GM12878 (cell line): ENCODE measurements around the gene CNTN4. TPM values are rescaled to one million over a fixed set of nuclear protein-coding genes. Genes with fewer than 3 reads are reported as not detected.

Source experiments
- ATAC-seq: fragments of 200-7000 bp; cut with Tn5 transposase; 3 replicates; pipeline ENCODE4 v1.9.1; 2020; ENCODE audit warnings: mild to moderate bottlenecking, moderate library complexity
- BruUV-seq: library from RNA; stranded (reverse); fragments of 400-500 nt; replicated peaks from 2 replicates; lab custom pipeline; 2021; lab: Mats Ljungman, UMichigan
- CTCF ChIA-PET: fragments of 300-600 bp; sonication (Branson Sonifier 250); formaldehyde crosslinking; extraction: SDS; loops from one replicate; lab custom pipeline; 2021; ENCODE audit warnings: inconsistent platforms; lab: Yijun Ruan, JAX
- POLR2A ChIA-PET: fragments of 350-600 bp; formaldehyde crosslinking; extraction: SDS; loops from one replicate; lab custom pipeline; 2021; ENCODE audit warnings: inconsistent platforms; lab: Charles Lee
- RAD21 ChIA-PET: fragments of 300-600 bp; sonication (Branson Sonifier 250); formaldehyde crosslinking; loops from one replicate; lab custom pipeline; 2023; ENCODE audit warnings: antibody characterized with exemption; ENCODE audit not compliant: unreplicated experiment; lab: Charles Lee
- SMC1A ChIA-PET: fragments of 300-600 bp; sonication (Branson Sonifier 250); formaldehyde crosslinking; loops from one replicate; lab custom pipeline; 2023; ENCODE audit not compliant: unreplicated experiment, uncharacterized antibody; lab: Charles Lee
- DNase-seq: peaks from one replicate; pipeline ENCODE4 v3.0.0-alpha.2; 2011; ENCODE audit warnings: low read depth, low spot score
- FAIRE-seq: peaks from 3 replicates; lab custom pipeline; 2011; peaks lifted over from hg19 to GRCh38; lab: Jason Lieb, UNC
- H2AFZ ChIP-seq: 2 replicates; pipeline ENCODE4 v1.6.0; 2011; ENCODE audit warnings: low read depth, low read length, control low read depth; ENCODE audit not compliant: control insufficient read depth
- H3K27ac ChIP-seq: 2 replicates; pipeline ENCODE4 v1.5.1; 2011; ENCODE audit warnings: control low read depth; ENCODE audit not compliant: control insufficient read depth, insufficient read depth
- H3K27me3 ChIP-seq, 2 experiments: replicated peaks in 1 of 2; 2 replicates each; pipeline versions ENCODE4 v1.6.0 to v1.6.1; 2011; ENCODE audit warnings: low read length in 1 of 2; ENCODE audit not compliant: control insufficient read depth in 2 of 2, insufficient read depth in 2 of 2
- H3K36me3 ChIP-seq, 2 experiments: 2 replicates each; pipeline ENCODE4 v1.5.1; 2011; ENCODE audit warnings: low read length in 1 of 2; ENCODE audit not compliant: control insufficient read depth in 2 of 2, insufficient read depth in 2 of 2
- H3K4me1 ChIP-seq: 2 replicates; pipeline ENCODE4 v1.6.1; 2011; ENCODE audit warnings: mild to moderate bottlenecking, low read length, moderate library complexity, mixed read lengths; ENCODE audit not compliant: control insufficient read depth, insufficient read depth
- H3K4me2 ChIP-seq: 2 replicates; pipeline ENCODE4 v1.6.0; 2011; ENCODE audit warnings: control low read depth; ENCODE audit not compliant: control insufficient read depth, insufficient read depth
- H3K4me3 ChIP-seq: fragments of 200-600 bp; sonication (generic); 2 replicates; pipeline ENCODE4 v1.5.1; 2016
- H3K79me2 ChIP-seq: 2 replicates; pipeline ENCODE4 v1.6.0; 2011; ENCODE audit warnings: low read length; ENCODE audit not compliant: control insufficient read depth, insufficient read depth
- H3K9ac ChIP-seq: 2 replicates; pipeline ENCODE4 v1.8.0; 2011; ENCODE audit warnings: low read length, control low read depth, mixed read lengths; ENCODE audit not compliant: control insufficient read depth, insufficient read depth
- H3K9me3 ChIP-seq: replicated peaks from 3 replicates; pipeline ENCODE4 v1.5.1; 2011; ENCODE audit warnings: mild to moderate bottlenecking, low read length; ENCODE audit not compliant: control insufficient read depth, insufficient read depth
- H4K20me1 ChIP-seq: 2 replicates; pipeline ENCODE4 v1.6.0; 2011; ENCODE audit not compliant: control insufficient read depth, insufficient read depth
- CBFB ChIP-seq: IDR thresholded peaks from 2 replicates; pipeline ENCODE4 v1.6.1; 2016; ENCODE audit warnings: antibody characterized with exemption, low read depth
- CBX5 ChIP-seq: sonication (generic); IDR thresholded peaks from 2 replicates; pipeline ENCODE4 v1.6.1; 2016; ENCODE audit warnings: low read depth, moderate library complexity, mild to moderate bottlenecking, inconsistent platforms
- CEBPZ ChIP-seq: fragments of 150-350 bp; IDR thresholded peaks from 2 replicates; pipeline ENCODE4 v1.6.1; 2016; ENCODE audit warnings: low read depth, low read length
- DPF2 ChIP-seq: fragments of 450-650 bp; IDR thresholded peaks from 2 replicates; pipeline ENCODE4 v1.6.1; 2017; ENCODE audit warnings: mild to moderate bottlenecking
- EZH2 ChIP-seq: IDR thresholded peaks from 2 replicates; pipeline ENCODE4 v1.6.1; 2012; ENCODE audit warnings: low read depth, mild to moderate bottlenecking, control low read depth, inconsistent platforms, low read length, borderline replicate concordance; ENCODE audit not compliant: control insufficient read depth
- FOXK2 ChIP-seq: fragments of 450-650 bp; IDR thresholded peaks from 2 replicates; pipeline ENCODE4 v1.6.1; 2017; ENCODE audit warnings: mild to moderate bottlenecking, moderate library complexity
- GATAD2B ChIP-seq: fragments of 450-650 bp; conservative IDR thresholded peaks from 2 replicates; pipeline ENCODE4 v1.6.1; 2017; ENCODE audit warnings: low read depth, mild to moderate bottlenecking, moderate library complexity
- JUND ChIP-seq: IDR thresholded peaks from 2 replicates; pipeline ENCODE4 v1.6.1; 2012; ENCODE audit warnings: low read depth, mild to moderate bottlenecking, low read length, improper control_type of control experiment, moderate library complexity
- MAX ChIP-seq: IDR thresholded peaks from 2 replicates; pipeline ENCODE4 v1.6.1; 2012; ENCODE audit warnings: low read depth, low read length, improper control_type of control experiment
- NR2C2 ChIP-seq: IDR thresholded peaks from 2 replicates; pipeline ENCODE4 v1.6.1; 2011; ENCODE audit warnings: borderline replicate concordance, low read depth; ENCODE audit not compliant: control insufficient read depth, insufficient read length
- SIN3A ChIP-seq: IDR thresholded peaks from 2 replicates; pipeline ENCODE4 v1.6.1; 2012; ENCODE audit warnings: low read depth, low read length, improper control_type of control experiment
- SMAD5 ChIP-seq: IDR thresholded peaks from 2 replicates; pipeline ENCODE4 v1.6.1; 2016; ENCODE audit warnings: antibody characterized with exemption, low read depth
- TAF1 ChIP-seq: IDR thresholded peaks from 2 replicates; pipeline ENCODE4 v1.6.1; 2011; ENCODE audit warnings: mild to moderate bottlenecking, low read depth, low read length, borderline replicate concordance
- ZSCAN29 ChIP-seq: fragments of 450-650 bp; IDR thresholded peaks from 2 replicates; pipeline ENCODE4 v1.6.1; 2017; ENCODE audit warnings: mild to moderate bottlenecking, moderate library complexity
- WGBS: methylation state at CpG from one replicate; pipeline ENCODE4 v1.1.6; 2016; ENCODE audit warnings: low lambda C conversion rate; ENCODE audit not compliant: insufficient replicate concordance, insufficient coverage; ENCODE audit errors: missing lambda C conversion rate; 5-methylcytosine and 5-hydroxymethylcytosine counted together
- in situ Hi-C: fragments of 300-500 bp; cut with MboI; formaldehyde crosslinking; loops from 9 replicates; pipeline ENCODE4 v1.14.3; 2018; ENCODE audit warnings: mixed read lengths
- intact Hi-C: fragments of 100-400 bp; cut with micrococcal nuclease; formaldehyde crosslinking; loops from one replicate; pipeline ENCODE4 v1.14.2; 2022; ENCODE audit not compliant: unreplicated experiment
- polyA plus RNA-seq, 11 experiments: library from polyadenylated mRNA; depleted of rRNA in 4 of 11; unstranded in 6 of 11; stranded (reverse) in 5 of 11; fragments of >200 nt; fragmentation: Nextera tagmentation in 4 of 11; fragmentation: Illumina TruSeq in 1 of 11; extraction: Ambion mirVana in 4 of 11; extraction: Trizol in 1 of 11; gene quantifications; 1 replicate in 1 of 11; 2 replicates in 10 of 11; pipeline versions ENCODE4 v1.2.1 to v1.2.3, GENCODE V29; 2011 to 2016; ENCODE audit warnings: inconsistent platforms in 2 of 11, missing spikeins in 2 of 11, low read depth in 1 of 11
- total RNA-seq, 4 experiments: library from RNA; depleted of rRNA in 3 of 4; stranded (reverse); fragments of >200 nt in 3 of 4; fragmentation: Illumina TruSeq in 1 of 4; extraction: Trizol in 1 of 4; gene quantifications; 2 replicates each; pipeline versions ENCODE4 v1.2.1 to v1.2.3, GENCODE V29; 2013 to 2021

Gene CNTN4
- total and polyA plus RNA-seq, 10 of the 15 experiments (the other 5 are each of a cell fraction or from before 2014, with no cell fraction given): 0.05 to 0.43 (median 0.15) TPM; not detected in 1

- TF ChIP-seq GATAD2B (no peak), CEBPZ (no peak), EZH2 (no peak), SIN3A (no peak), CBFB (no peak), TAF1 (no peak), ZSCAN29 (no peak), DPF2 (no peak), SMAD5 (no peak), CBX5 (no peak)
- TF ChIP-seq, all 136 proteins: peak for 0
Observed at GRCh38 chr3:2452249-2452648, 353.6 kb downstream of the CNTN4 start (continued).

GRCh38 chr3:2454865-2455264 lies 356.2 kb downstream of the CNTN4 start:
- ATAC-seq (no peak), DNase-seq (no peak), FAIRE-seq (no peak)
- POLR2A ChIA-PET: no interaction called here
- H2AFZ ChIP-seq: no peak overlapping the region
- intact Hi-C loops (no loop called here), in situ Hi-C loops (no loop called here)
- H3K4me2 ChIP-seq: no peak overlapping the region
- H3K9ac ChIP-seq: no peak overlapping the region
- H3K79me2 ChIP-seq: no peaks in the 10 kb centered on the region
- SMC1A ChIA-PET: no interaction called here
- no TSS peak for BruUV-seq
- TF ChIP-seq NR2C2 (no peak), MAX (no peak), JUND (no peak), FOXK2 (no peak), TAF1 (no peak)
- H3K27ac ChIP-seq: no peak overlapping the region
- H3K4me1 ChIP-seq: no peaks in the 10 kb centered on the region
- H4K20me1 ChIP-seq: no peaks in the 10 kb centered on the region
- H3K9me3 ChIP-seq: no peaks in the 10 kb centered on the region
- RAD21 ChIA-PET: no interaction called here
- CTCF ChIA-PET: no interaction called here
- H3K27me3 ChIP-seq: no peaks in the 10 kb centered on the region
- no peak overlapping the region for H3K4me3 ChIP-seq
- WGBS: 13% methylated on average over 2 of the region's 2 CpGs
- H3K36me3 ChIP-seq: no peaks in the 10 kb centered on the region
